ENCODE measurements around the gene DIP2B. TPM values are rescaled to one million over a fixed set of nuclear protein-coding genes. Genes with fewer than 3 reads are reported as not detected.
A peak's percentile ranks its signal among the peaks of the same experiment; 100 is the strongest.

The DIP2B gene
- polyA plus RNA-seq, 1 of the 3 experiments (the other 2 are of a cell fraction): 6.6 TPM

GRCh38 chr12:50571786-50572185 is 67.0 kb downstream of the DIP2B start:
- peaks cover 82% of the 10 kb centered on the region for H3K79me2 ChIP-seq (ENCODE audit: insufficient read depth)
- no peaks in the 10 kb centered on the region for H3K36me3 ChIP-seq (replicated peaks in 1 of 2; ENCODE audit: control insufficient read depth in 1 of 2, insufficient read depth in 2 of 2, low read length in 1 of 2)
- CTCF ChIA-PET: interaction anchor here (1.0 kb wide), 1 partner anchor 10 kb away, joined by 3 read pairs; no protein-coding TSS in a partner anchor
- H3K9ac ChIP-seq: no peak overlapping the region
- H3K4me3 ChIP-seq (ENCODE audit: low read depth in 2 of 2, low read length in 1 of 2): no peak overlapping the region
- no peaks in the 10 kb centered on the region for H3K9me2 ChIP-seq
- no peaks in the 10 kb centered on the region for H3K9me3 ChIP-seq
- H3K4me2 ChIP-seq: no peak overlapping the region
- H3F3A ChIP-seq (replicated peaks; ENCODE audit: insufficient read depth): peaks cover 5% of the 10 kb centered on the region
- H4K20me1 ChIP-seq (ENCODE audit: insufficient read depth): no peaks in the 10 kb centered on the region; the same call in 1 of the 2 replicates
- no peaks in the 10 kb centered on the region for H3K27me3 ChIP-seq (ENCODE audit: insufficient read depth)
- WGBS (ENCODE audit: low lambda C conversion rate): 84% methylated on average over 7 of the region's 7 CpGs
- POLR2A ChIA-PET: no interaction called here
- no peak for TF ChIP-seq USF2 (IDR thresholded peaks at IDR 0.05; ENCODE audit: borderline replicate concordance, low read depth, low read length)
- no peak overlapping the region for H2AFZ ChIP-seq (ENCODE audit: low read depth)
- H3K27ac ChIP-seq (ENCODE audit: low read depth in 2 of 2, low read length in 1 of 2): peak overlapping the region in 1 of 2 experiments; percentile 6; a peak in 1 of 4 replicates
- DNase-seq: no peak
- H3K4me1 ChIP-seq (ENCODE audit: control insufficient read depth in 1 of 2, insufficient read depth in 2 of 2, low read depth in 1 of 2, low read length in 1 of 2): peaks cover 22 to 36% of the 10 kb centered on the region in 2 experiments

- H3K79me2 ChIP-seq (ENCODE audit: insufficient read depth): peaks cover 84% of the 10 kb centered on the region
- DNase-seq: peak; percentile 33
- peaks cover 22 to 36% of the 10 kb centered on the region in 2 experiments for H3K4me1 ChIP-seq (ENCODE audit: control insufficient read depth in 1 of 2, insufficient read depth in 2 of 2, low read depth in 1 of 2, low read length in 1 of 2)
These were observed 67.5 kb downstream of the DIP2B start for GRCh38 chr12:50572287-50572686.

GRCh38 chr12:50572760-50573159 is 68.0 kb downstream of the DIP2B start:
- no peak overlapping the region for H3K9ac ChIP-seq
- WGBS (ENCODE audit: low lambda C conversion rate): 90% methylated on average over 3 of the region's 3 CpGs
- CTCF ChIA-PET: interaction anchor here (1.8 kb wide), 1 partner anchor 65 kb away, joined by 5 read pairs; no protein-coding TSS in a partner anchor
- H3K9me3 ChIP-seq: no peaks in the 10 kb centered on the region
- no peaks in the 10 kb centered on the region for H3K27me3 ChIP-seq (ENCODE audit: insufficient read depth)
- no peaks in the 10 kb centered on the region for H3K36me3 ChIP-seq (replicated peaks in 1 of 2; ENCODE audit: control insufficient read depth in 1 of 2, insufficient read depth in 2 of 2, low read length in 1 of 2)
- H3K27ac ChIP-seq (ENCODE audit: low read depth in 2 of 2, low read length in 1 of 2): peak overlapping the region in 1 of 2 experiments; percentile 56; a peak in 2 of 4 replicates
- DNase-seq: no peak
- H4K20me1 ChIP-seq (ENCODE audit: insufficient read depth): no peaks in the 10 kb centered on the region; the same call in 1 of the 2 replicates
- H3K4me1 ChIP-seq (ENCODE audit: control insufficient read depth in 1 of 2, insufficient read depth in 2 of 2, low read depth in 1 of 2, low read length in 1 of 2): peaks cover 22 to 38% of the 10 kb centered on the region in 2 experiments
- no peak overlapping the region for H3K4me3 ChIP-seq (ENCODE audit: low read depth in 2 of 2, low read length in 1 of 2)
- no peaks in the 10 kb centered on the region for H3K9me2 ChIP-seq
- H3F3A ChIP-seq (replicated peaks; ENCODE audit: insufficient read depth): peaks cover 7% of the 10 kb centered on the region
- peaks cover 80% of the 10 kb centered on the region for H3K79me2 ChIP-seq (ENCODE audit: insufficient read depth)
- POLR2A ChIA-PET: no interaction called here
- H2AFZ ChIP-seq (ENCODE audit: low read depth): no peak overlapping the region
- no peak overlapping the region for H3K4me2 ChIP-seq
- TF ChIP-seq NRF1 (IDR thresholded peaks at IDR 0.05; ENCODE audit: low read depth, low read length): no peak
- no peak for TF ChIP-seq MEF2A (IDR thresholded peaks at IDR 0.05; ENCODE audit: borderline replicate concordance, low read depth)
- no peak for TF ChIP-seq EZH2phosphoT487 (IDR thresholded peaks at IDR 0.05; ENCODE audit: borderline replicate concordance, low read depth)
- no peak for TF ChIP-seq JUND (IDR thresholded peaks at IDR 0.05)
- TF ChIP-seq RAD21 (IDR thresholded peaks at IDR 0.05; ENCODE audit: low read length): no peak
- no peak for TF ChIP-seq USF2 (IDR thresholded peaks at IDR 0.05; ENCODE audit: borderline replicate concordance, low read depth, low read length)
- TF ChIP-seq TEAD4 (IDR thresholded peaks at IDR 0.05; ENCODE audit: borderline replicate concordance, insufficient read depth): no peak
- TF ChIP-seq CHD2 (IDR thresholded peaks at IDR 0.05; ENCODE audit: low read length, partially characterized antibody): no peak
- TF ChIP-seq CTCF (IDR thresholded peaks at IDR 0.05): no peak
- no peak for TF ChIP-seq USF1 (IDR thresholded peaks at IDR 0.05; ENCODE audit: borderline replicate concordance, low read depth)
- TF ChIP-seq FOXJ3 (CRISPR knock-in tag; IDR thresholded peaks at IDR 0.05): no peak
- TF ChIP-seq MAX (IDR thresholded peaks at IDR 0.05; ENCODE audit: low read depth): no peak
- TF ChIP-seq GABPA (IDR thresholded peaks at IDR 0.05; ENCODE audit: low read depth): no peak
- no peak for TF ChIP-seq TCF12 (IDR thresholded peaks at IDR 0.05)

More at GRCh38 chr12:50572287-50572686, 67.5 kb downstream of the DIP2B start:
- 65% methylated on average over 1 of the region's 1 CpG for WGBS (ENCODE audit: low lambda C conversion rate)
- Histone ChIP-seq H3K9ac (no peak overlapping the region), H3K36me3 (replicated peaks in 1 of 2; ENCODE audit: control insufficient read depth in 1 of 2, insufficient read depth in 2 of 2, low read length in 1 of 2) (no peaks in the 10 kb centered on the region), H3K4me2 (no peak overlapping the region), H3F3A (replicated peaks; ENCODE audit: insufficient read depth) (peaks cover 5% of the 10 kb centered on the region), H4K20me1 (ENCODE audit: insufficient read depth) (no peaks in the 10 kb centered on the region; the same call in 1 of the 2 replicates), H3K9me2 (no peaks in the 10 kb centered on the region), H3K27ac (ENCODE audit: low read depth in 2 of 2, low read length in 1 of 2) (peak overlapping the region; percentile 6 to 56; a peak in 2 of 4 replicates), H3K9me3 (no peaks in the 10 kb centered on the region), H3K4me3 (ENCODE audit: low read depth in 2 of 2, low read length in 1 of 2) (no peak overlapping the region), H3K27me3 (ENCODE audit: insufficient read depth) (no peaks in the 10 kb centered on the region), H2AFZ (ENCODE audit: low read depth) (no peak overlapping the region)
- CTCF ChIA-PET: interaction anchor here (1.0 to 1.8 kb wide), 2 partner anchors 9 to 66 kb away, joined by 3 to 5 read pairs; no protein-coding TSS in a partner anchor
- TF ChIP-seq TCF12 (IDR thresholded peaks at IDR 0.05) (0 out of 2 replicates have a peak, but pooled peaks have one; percentile 12), GATA2 (CRISPR knock-in tag; IDR thresholded peaks at IDR 0.05) (peak; percentile 62), RAD21 (IDR thresholded peaks at IDR 0.05; ENCODE audit: low read length) (0 out of 2 replicates have a peak, but pooled peaks have one; percentile 9), NFIC (IDR thresholded peaks at IDR 0.05; ENCODE audit: borderline replicate concordance) (no peak), EP300 (IDR thresholded peaks at IDR 0.05; ENCODE audit: borderline replicate concordance in 1 of 2, low read depth in 1 of 2, low read length in 1 of 2) (peak in 1 of 2 experiments; percentile 38; a peak in 1 of 4 replicates)
- POLR2A ChIA-PET: no interaction called here
